Ramos (cell line): Measurements from ENCODE around the gene LRIT3.
"Not testable (repeated sequence)": the region's sequence is repeated elsewhere in the genome, so short reads cannot be mapped to it uniquely, and the experiment has no call there.

Source experiments
- in situ Hi-C: fragments of 300-500 bp; cut with MboI; formaldehyde crosslinking; loops from one replicate; pipeline ENCODE4 v1.14.3; 2022; ENCODE audit warnings: low sequenced_read_pairs; ENCODE audit not compliant: unreplicated experiment

Gene LRIT3

GRCh38 chr4:109848501-109848900 is 594 bp downstream of the LRIT3 start:
- in situ Hi-C loops: no loop called here

- in situ Hi-C loops: no loop called here
Measured at GRCh38 chr4:109850601-109851000, 2.7 kb downstream of the LRIT3 start.

- in situ Hi-C loops: not testable (repeated sequence)
Measured at GRCh38 chr4:109859426-109860300, 11.8 kb downstream of the LRIT3 start.

GRCh38 chr4:109861271-109861670 is 13.4 kb downstream of the LRIT3 start:
- in situ Hi-C loops: no loop called here

GRCh38 chr4:109861916-109862511 is 14.1 kb downstream of the LRIT3 start:
- in situ Hi-C loops: no loop called here

GRCh38 chr4:109864134-109864533 is 16.2 kb downstream of the LRIT3 start:
- in situ Hi-C loops: no loop called here

- in situ Hi-C loops: no loop called here
Measured at GRCh38 chr4:109870061-109870460, 22.2 kb downstream of the LRIT3 start.

GRCh38 chr4:109872065-109872464 is 24.2 kb downstream of the LRIT3 start:
- in situ Hi-C loops: no loop called here

GRCh38 chr4:109872950-109873656 is 25.2 kb downstream of the LRIT3 start:
- in situ Hi-C loops: no loop called here

GRCh38 chr4:109873791-109874514 is 26.0 kb downstream of the LRIT3 start:
- in situ Hi-C loops: no loop called here

- in situ Hi-C loops: no loop called here
Measured at GRCh38 chr4:109875106-109875505, 27.2 kb downstream of the LRIT3 start.

- in situ Hi-C loops: not testable (repeated sequence)
Measured at GRCh38 chr4:109875553-109875952, 27.6 kb downstream of the LRIT3 start.

- in situ Hi-C loops: no loop called here
Measured at GRCh38 chr4:109876634-109877265, 28.8 kb downstream of the LRIT3 start.

- in situ Hi-C loops: no loop called here
Measured at GRCh38 chr4:109877400-109877799, 29.5 kb downstream of the LRIT3 start.

GRCh38 chr4:109878355-109878754 is 30.4 kb downstream of the LRIT3 start:
- in situ Hi-C loops: no loop called here

GRCh38 chr4:109879081-109879480 is 31.2 kb downstream of the LRIT3 start:
- in situ Hi-C loops: no loop called here

- in situ Hi-C loops: no loop called here
Measured at GRCh38 chr4:109879636-109880314, 31.9 kb downstream of the LRIT3 start.

- in situ Hi-C loops: no loop called here
Measured at GRCh38 chr4:109886303-109886702, 38.4 kb downstream of the LRIT3 start.

GRCh38 chr4:109887071-109887470 is 39.2 kb downstream of the LRIT3 start:
- in situ Hi-C loops: no loop called here
